ENCODE data around the gene TOX3.

Gene TOX3

GRCh38 chr16:52487849-52488457 is 59.0 kb downstream of the TOX3 start:
- no peaks in the 10 kb centered on the region for H3K4me1 ChIP-seq (ENCODE audit: insufficient read depth, low read length, severe bottlenecking)
- no peaks in the 10 kb centered on the region for H3K9me2 ChIP-seq (ENCODE audit: low read depth, low read length)
- no peaks in the 10 kb centered on the region for H3K36me3 ChIP-seq (ENCODE audit: insufficient read depth, low read length)
- no peak overlapping the region for H3K4me2 ChIP-seq (ENCODE audit: low read length)
- no peak overlapping the region for H3K9ac ChIP-seq (ENCODE audit: low read length)
- no peaks in the 10 kb centered on the region for H4K20me1 ChIP-seq (ENCODE audit: insufficient read depth, low read length)
- H3K27me3 ChIP-seq (ENCODE audit: insufficient read depth, low read length) = no peaks in the 10 kb centered on the region
- no peak for TF ChIP-seq CTCF (IDR thresholded peaks at IDR 0.05; ENCODE audit: low read length)
- TF ChIP-seq EZH2 (IDR thresholded peaks at IDR 0.05; ENCODE audit: borderline replicate concordance, low read length) = no peak
- H3K9me3 ChIP-seq (ENCODE audit: low read length) = no peaks in the 10 kb centered on the region
- H2AFZ ChIP-seq (ENCODE audit: low read length) = no peak overlapping the region
- no peak overlapping the region for H3K27ac ChIP-seq (ENCODE audit: low read depth, low read length, poor library complexity, severe bottlenecking)
- no peaks in the 10 kb centered on the region for H3K79me2 ChIP-seq (ENCODE audit: insufficient read depth, low read length)
- no peaks in the 10 kb centered on the region for H3F3A ChIP-seq (ENCODE audit: insufficient read depth, low read length)
- no peak overlapping the region for H3K4me3 ChIP-seq (ENCODE audit: low read depth, low read length, poor library complexity, severe bottlenecking)

GRCh38 chr16:52480237-52480636 is 66.7 kb downstream of the TOX3 start:
- TF ChIP-seq CTCF (IDR thresholded peaks at IDR 0.05; ENCODE audit: low read length) (no peak), EZH2 (IDR thresholded peaks at IDR 0.05; ENCODE audit: borderline replicate concordance, low read length) (no peak)
- no peaks in the 10 kb centered on the region for H3K9me3 ChIP-seq (ENCODE audit: low read length)
- no peak overlapping the region for H3K4me3 ChIP-seq (ENCODE audit: low read depth, low read length, poor library complexity, severe bottlenecking)
- H3F3A ChIP-seq (ENCODE audit: insufficient read depth, low read length) = no peaks in the 10 kb centered on the region
- no peak overlapping the region for H3K9ac ChIP-seq (ENCODE audit: low read length)
- no peak overlapping the region for H3K4me2 ChIP-seq (ENCODE audit: low read length)
- no peaks in the 10 kb centered on the region for H3K27me3 ChIP-seq (ENCODE audit: insufficient read depth, low read length)
- no peaks in the 10 kb centered on the region for H3K36me3 ChIP-seq (ENCODE audit: insufficient read depth, low read length)
- no peak overlapping the region for H3K27ac ChIP-seq (ENCODE audit: low read depth, low read length, poor library complexity, severe bottlenecking)
- H3K9me2 ChIP-seq (ENCODE audit: low read depth, low read length) = no peaks in the 10 kb centered on the region
- H3K4me1 ChIP-seq (ENCODE audit: insufficient read depth, low read length, severe bottlenecking) = no peaks in the 10 kb centered on the region
- no peaks in the 10 kb centered on the region for H4K20me1 ChIP-seq (ENCODE audit: insufficient read depth, low read length)
- H3K79me2 ChIP-seq (ENCODE audit: insufficient read depth, low read length) = no peaks in the 10 kb centered on the region
- no peak overlapping the region for H2AFZ ChIP-seq (ENCODE audit: low read length)

- Histone ChIP-seq H3K4me1 (ENCODE audit: insufficient read depth, low read length, severe bottlenecking) (no peaks in the 10 kb centered on the region), H2AFZ (ENCODE audit: low read length) (no peak overlapping the region), H3K4me3 (ENCODE audit: low read depth, low read length, poor library complexity, severe bottlenecking) (no peak overlapping the region), H3K36me3 (ENCODE audit: insufficient read depth, low read length) (no peaks in the 10 kb centered on the region), H3K4me2 (ENCODE audit: low read length) (no peak overlapping the region), H3K9me2 (ENCODE audit: low read depth, low read length) (no peaks in the 10 kb centered on the region), H3K9me3 (ENCODE audit: low read length) (no peaks in the 10 kb centered on the region), H3K27ac (ENCODE audit: low read depth, low read length, poor library complexity, severe bottlenecking) (no peak overlapping the region), H3K9ac (ENCODE audit: low read length) (no peak overlapping the region), H3K27me3 (ENCODE audit: insufficient read depth, low read length) (no peaks in the 10 kb centered on the region), H3F3A (ENCODE audit: insufficient read depth, low read length) (no peaks in the 10 kb centered on the region), H3K79me2 (ENCODE audit: insufficient read depth, low read length) (no peaks in the 10 kb centered on the region), H4K20me1 (ENCODE audit: insufficient read depth, low read length) (no peaks in the 10 kb centered on the region)
- TF ChIP-seq EZH2 (IDR thresholded peaks at IDR 0.05; ENCODE audit: borderline replicate concordance, low read length) (no peak), CTCF (IDR thresholded peaks at IDR 0.05; ENCODE audit: low read length) (no peak)
Observed at GRCh38 chr16:52476111-52476510, 70.8 kb downstream of the TOX3 start.

All from OCI-LY1 (cell line).